ENCODE measurements around the gene DCLRE1C. TPM values are rescaled to one million over a fixed set of nuclear protein-coding genes. Genes with fewer than 3 reads are reported as not detected.

Gene DCLRE1C
- total RNA-seq, 1 donor, result 12.9 TPM

Other genes with a start within 250 kb of the DCLRE1C start
- gene FAM107B, start 179.2 kb downstream of the DCLRE1C start, total RNA-seq, result 2.7 TPM
- 0.54 TPM for gene CDNF, start 116.1 kb downstream of the DCLRE1C start, total RNA-seq
- gene HSPA14, start 115.8 kb downstream of the DCLRE1C start, total RNA-seq, result 5.7 TPM
- 23.7 TPM for gene MSANTD7, start 115.8 kb downstream of the DCLRE1C start, total RNA-seq
- 4.8 TPM for gene SUV39H2, start 75.2 kb downstream of the DCLRE1C start, total RNA-seq
- gene MEIG1, start 5.3 kb upstream of the DCLRE1C start, total RNA-seq, result not detected
- gene OLAH, start 89.8 kb upstream of the DCLRE1C start, total RNA-seq, result not detected
- 0.81 TPM for gene ACBD7, start 134.7 kb upstream of the DCLRE1C start, total RNA-seq
- 11.0 TPM for gene RPP38, start 143.3 kb upstream of the DCLRE1C start, total RNA-seq
- gene NMT2, start 214.6 kb upstream of the DCLRE1C start, total RNA-seq, result 4.6 TPM

All from hematopoietic multipotent progenitor cell (in vitro differentiated cells).